ENCODE measurements around the gene C18orf32.
"Not testable (repeated sequence)": the region's sequence is repeated elsewhere in the genome, so short reads cannot be mapped to it uniquely, and the experiment has no call there.

The C18orf32 gene

DNA sequence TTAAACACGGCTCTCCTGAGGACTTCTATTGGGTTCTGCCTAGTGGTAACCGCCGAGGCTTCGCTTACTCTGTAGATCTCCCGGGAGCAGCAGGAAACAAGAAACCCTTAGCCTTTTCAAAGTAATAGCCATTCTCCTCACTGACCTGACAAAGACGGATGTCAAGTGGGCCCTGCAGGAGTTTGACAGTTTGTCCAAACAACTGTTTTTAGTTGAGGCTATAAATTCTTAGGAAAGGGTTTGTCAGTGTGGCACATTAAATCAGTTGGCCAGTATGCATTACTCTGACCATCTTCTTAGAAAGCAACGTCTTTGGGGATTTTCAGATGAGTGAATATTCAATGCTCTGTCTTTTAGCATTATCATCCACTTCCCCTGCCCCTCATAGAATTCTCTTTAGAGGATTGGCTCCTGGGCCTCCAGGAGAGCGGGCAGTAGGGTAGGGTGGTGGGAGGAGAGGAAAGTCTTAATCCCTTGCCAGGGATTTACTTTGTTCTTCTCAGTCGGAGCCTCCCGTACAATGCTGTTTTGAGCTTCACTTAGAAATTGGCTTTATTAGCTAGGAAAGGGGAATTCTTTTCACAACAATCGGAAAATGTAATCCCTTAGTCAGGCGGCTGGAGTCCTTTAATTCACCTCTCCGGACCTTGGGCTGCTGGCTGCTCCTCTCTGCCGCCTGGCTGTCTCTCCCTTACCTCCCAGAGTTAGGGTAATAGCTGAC lies 13.3 kb upstream of the C18orf32 start:
- no peak for DNase-seq

DNA sequence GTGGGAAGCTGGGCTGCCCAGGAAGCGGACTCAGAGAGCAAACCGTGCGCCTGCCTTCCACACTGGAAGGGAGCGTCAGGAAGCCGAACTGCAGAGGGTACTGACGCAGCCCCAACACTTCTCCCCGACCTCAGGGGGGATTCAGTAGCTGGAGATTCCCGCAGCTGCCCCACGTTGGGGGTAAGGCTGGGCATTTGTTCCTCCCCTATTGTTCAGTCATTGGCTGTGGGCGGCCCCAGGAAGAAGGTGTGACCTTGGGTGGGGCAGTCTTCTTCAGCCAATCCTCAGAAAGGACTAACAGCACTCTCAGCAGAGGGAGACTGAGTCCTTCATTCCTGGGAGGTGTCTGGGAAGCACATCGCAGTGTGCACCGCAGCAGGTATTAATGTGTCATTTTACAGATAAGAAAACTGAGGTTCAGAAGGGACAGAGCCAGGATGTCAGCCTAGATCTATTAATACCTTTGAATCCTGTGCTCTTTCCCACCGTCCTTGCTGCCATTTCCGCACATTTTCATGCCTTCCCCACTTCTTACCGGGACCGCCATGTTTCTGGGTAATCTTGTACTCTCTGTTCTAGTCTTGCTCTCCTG lies 12.1 kb upstream of the C18orf32 start:
- no peak for DNase-seq

DNA sequence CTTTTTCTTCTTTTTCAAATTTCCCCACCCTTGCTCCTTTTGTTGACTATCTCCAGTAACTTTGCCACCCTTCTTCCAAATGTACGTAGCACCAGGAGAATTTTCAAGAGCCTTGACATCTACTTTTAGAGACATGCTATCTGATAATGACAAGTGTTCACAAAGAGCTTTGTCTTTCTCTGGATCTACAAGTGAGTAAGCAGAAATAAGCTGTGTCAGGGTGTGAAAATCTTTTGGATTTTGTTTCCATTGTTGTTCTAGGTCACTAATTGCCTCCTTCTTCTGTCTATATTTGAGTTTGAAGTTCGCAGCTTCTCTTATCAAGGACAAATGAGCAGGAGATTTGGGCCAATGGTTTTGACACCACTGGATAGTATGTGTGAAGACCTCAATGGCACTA lies 8.4 kb upstream of the C18orf32 start:
- no peak for DNase-seq

DNA sequence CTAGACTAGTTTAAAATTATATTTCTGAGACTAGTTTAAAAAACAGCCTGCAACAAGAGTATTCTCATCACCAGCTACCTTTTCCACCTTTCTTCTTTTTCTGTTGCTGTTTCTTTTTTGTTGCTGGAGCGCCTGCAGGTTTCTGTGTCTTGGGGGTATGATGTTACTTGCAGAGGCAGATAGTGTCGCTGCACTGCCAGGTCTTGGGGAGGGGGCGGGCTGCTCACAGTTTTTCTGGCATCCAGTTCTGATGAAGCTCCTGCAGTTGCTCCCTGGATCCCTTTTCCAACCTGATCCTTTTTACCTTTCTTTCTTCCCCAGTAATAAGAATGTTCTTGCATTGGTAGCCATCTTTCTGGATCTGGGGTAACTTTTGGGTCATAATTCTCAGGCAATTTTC lies 8.0 kb upstream of the C18orf32 start:
- no peak for DNase-seq

DNA sequence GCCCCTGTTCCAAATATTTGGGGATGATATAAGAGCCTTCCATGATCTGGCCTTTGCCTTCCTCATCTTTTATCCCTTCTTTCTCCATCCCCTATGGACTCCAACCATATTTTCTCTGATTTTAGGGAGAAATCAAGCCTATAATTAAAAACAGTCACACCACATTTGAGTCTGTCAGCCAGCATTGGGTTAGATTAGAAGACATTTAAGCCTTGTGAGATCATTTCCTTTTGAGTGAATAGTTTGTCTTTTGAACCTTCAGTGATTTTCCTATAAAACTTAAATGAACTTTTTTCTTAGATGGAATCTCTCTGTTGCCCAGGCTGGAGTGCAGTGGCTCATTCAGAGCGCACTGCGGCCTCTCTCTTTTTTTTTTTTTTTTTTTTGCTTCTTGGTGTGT lies 7.6 kb upstream of the C18orf32 start:
- no peak for DNase-seq

DNA sequence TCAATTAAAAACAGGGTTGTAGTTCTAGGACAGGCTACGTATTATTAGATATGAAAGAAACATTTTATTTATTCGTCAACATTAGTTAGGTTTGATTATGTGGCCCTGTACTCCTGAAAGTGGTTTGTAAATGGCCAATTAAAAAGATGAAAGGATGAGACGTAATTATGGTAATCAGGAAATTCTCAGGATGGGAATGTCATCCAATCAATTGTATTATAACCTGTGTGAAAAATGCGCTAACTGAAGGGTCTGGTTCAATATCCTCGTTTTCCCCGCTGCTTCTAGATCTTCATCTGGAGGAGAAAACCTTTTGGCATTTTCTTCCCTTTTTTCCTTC lies 5.6 kb upstream of the C18orf32 start:
- no peak for DNase-seq

DNA sequence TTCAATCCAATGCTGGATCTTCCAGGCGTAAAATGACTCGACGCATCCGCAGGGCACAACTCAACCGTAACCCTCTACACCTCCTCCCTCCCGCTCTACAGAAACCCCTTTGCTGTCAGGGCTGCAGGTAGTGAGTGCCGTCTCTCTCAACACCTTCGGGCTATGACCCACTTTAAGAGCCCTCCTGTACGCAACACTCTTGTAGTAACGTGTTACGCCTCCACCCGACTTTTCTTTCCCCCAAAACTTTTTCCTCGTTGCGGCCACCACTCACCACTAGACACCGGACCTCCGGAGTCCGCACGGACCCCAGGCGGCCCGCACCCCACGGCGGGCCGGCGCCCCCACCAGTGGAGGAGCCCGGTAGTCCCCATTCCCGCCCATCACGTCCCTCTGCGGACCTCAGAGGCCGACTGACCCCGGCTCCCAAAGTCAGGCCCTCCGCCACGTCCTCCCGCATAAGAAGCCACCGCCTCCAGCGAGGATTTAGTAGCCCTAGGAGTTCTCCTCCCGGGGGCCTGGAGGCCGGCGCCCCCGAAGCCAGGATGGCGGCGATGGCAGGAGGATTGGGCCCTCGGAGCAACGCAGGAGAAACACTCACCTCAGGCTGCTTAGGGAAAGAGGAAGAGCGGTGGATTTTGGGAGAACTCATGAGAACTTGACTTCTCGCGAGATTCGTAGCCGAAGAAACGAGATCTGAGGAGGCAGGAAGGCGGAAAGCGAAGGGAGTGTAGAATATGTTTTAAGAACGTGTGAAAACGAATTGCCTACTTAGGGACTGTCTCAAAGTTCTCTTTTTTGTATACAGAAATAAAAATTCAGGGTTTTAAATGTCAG lies 5.0 kb upstream of the C18orf32 start, which contains the start of gene RPL17:
Gene RPL17, minus strand, starts transcription at position 609 of the 837 bp plus-strand sequence.
- DNase-seq, result peak; percentile 96

DNA sequence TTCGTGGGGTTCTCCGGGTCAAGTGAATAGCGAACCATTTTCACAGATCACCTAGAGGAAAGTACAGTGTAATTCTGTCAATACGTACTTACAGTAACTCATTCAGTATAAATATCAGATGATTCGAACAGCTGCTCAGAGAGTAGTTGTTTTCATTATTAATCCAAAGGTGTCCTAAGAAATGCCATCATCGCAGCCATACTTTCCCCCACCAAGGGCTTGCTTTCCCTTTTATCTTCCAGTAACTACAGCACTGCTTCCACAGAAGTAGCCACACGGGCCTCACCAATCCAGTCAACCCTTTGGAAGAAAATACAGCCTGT lies 4.5 kb upstream of the C18orf32 start:
- no peak for DNase-seq

DNA sequence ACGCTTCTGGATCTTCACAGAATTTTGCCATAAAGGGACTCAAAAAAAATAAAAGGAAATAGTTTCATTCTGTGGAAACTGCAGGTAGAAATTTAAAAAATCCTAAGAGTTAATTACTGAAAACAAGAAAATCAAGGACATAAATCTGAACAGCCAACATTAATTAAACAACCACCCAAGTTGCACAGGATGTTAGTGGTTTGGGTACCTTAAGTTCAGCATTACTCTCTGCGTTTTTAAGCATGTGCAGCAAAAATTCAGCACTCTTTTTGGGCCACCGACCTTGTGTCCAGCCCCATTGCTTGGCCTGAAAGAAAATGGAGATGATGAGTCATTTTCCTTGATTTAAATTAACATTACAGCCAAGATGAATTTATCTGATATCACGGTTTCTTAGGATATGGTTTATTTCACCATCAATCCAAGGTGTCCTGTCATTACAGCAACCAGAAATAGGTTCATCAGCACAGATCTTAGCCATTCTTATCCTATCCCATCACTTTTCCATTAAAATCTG lies 3.3 kb upstream of the C18orf32 start:
- DNase-seq, result peak; percentile 23

DNA sequence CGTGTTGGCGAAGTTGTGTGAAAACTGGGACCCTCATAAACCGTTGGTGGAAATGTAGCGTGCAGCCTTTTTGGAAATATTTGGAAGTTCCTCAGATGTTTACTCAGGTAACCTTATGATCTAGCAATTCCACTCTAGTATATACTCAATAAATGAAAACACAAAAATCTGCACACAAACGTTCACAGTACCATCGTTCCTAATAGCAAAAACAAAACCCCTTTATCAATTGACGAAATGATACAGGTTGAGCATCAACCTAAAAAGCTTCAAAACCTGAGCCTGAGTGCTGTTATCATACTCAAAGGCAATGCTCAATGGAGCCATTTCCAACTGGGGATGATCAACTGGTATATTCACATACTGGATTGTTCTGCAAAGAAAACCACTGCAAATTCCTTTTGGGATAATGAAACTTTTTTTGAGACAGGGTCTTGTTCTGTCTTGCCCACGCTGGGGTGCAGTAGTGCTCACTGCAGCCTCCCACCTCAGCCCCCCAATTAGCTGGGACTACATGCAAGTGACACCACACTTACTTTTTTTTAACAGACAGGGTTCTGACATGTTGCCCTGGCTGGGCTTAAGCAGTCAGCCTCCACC lies 777 bp upstream of the C18orf32 start:
- no peak for DNase-seq

DNA sequence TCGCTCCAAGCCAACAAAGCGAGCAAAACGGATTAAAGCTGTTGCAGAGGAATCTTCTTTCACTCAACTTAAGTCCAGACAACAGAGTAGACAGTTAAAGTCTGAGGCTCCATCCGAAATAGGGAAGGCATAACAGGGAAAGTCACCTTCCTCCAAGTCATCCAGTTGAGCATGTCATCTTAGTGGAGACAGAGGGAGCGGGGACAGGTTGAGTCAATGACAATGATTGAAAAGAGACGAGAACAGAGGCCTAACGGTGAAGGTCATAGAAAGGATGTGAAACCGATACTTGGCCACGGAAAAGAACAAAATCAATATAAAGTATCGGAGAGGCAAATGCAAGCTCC lies 455 bp downstream of the C18orf32 start:
- DNase-seq, result no peak

DNA sequence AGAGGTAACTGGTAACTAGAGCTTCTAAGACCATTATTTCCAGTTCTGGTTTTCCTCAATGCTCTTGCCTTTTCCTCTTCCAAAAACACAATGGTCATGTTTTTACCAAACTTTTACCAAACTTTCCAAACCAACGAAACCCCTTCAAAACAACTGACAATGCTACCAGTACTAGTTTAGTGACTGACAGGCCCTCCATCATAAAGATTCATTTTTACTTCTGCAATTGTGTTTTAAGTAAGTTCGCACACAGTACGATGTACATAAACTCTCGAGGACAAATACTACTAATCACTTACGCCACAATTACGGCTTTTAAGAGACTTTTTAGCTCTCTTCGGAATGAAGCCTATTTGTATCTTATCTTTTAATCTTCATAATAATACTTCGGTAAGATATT lies 900 bp downstream of the C18orf32 start:
- no peak for DNase-seq

DNA sequence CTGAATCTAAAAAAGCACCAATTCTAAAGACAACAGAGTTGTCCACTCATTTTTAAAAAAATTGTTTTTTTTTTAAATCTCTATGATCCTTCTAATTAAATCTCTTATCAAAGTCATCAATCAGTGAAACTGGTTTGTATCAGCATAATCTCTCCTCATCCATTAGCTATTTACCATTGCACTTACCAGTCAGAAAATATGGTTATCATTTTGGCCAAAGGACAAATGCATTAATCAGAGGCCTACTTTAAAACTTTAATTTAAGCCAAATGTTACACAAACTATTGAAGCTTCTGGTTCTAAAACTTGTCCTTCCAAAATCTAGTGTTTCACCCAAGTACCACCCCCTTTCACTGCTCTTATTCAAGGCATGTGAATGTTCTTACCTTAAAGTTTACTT lies 3.8 kb downstream of the C18orf32 start:
- DNase-seq, result no peak

DNA sequence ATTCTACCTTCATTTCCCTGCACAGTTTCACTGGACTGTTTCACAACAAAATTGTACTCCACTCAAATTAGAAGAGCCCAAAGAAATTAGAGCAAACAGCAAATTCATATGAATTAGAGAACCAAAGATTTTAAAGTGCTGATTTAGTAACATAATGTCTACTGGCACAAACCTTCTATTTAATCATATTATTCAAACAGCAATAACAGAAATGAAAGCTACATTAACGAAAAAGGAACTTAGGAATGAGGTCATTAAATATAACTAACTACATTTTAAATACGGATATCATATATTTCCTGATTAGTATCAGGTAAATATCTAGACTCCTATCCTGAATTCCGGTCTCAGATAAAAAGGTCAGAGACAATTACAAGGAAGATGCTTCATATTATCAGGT lies 5.1 kb downstream of the C18orf32 start:
- no peak for DNase-seq

DNA sequence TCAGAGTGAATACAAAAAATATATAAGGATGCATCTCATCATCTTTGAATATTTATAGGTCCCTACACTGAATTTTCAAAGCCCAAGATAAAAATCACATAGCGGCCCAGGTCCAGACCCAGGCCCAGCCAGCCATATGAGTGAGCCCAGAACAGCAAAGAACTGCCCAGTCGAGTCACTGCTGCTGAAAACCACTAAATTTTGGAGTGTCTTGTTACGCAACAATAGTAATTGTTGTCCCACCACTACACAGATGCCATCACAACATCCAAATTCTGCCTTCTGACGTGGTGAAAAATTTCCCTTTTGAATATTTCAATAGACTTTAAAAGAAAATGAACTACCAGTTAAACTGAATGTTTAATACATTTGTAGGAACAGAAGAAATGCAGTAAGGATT lies 5.7 kb downstream of the C18orf32 start:
- DNase-seq, result no peak

DNA sequence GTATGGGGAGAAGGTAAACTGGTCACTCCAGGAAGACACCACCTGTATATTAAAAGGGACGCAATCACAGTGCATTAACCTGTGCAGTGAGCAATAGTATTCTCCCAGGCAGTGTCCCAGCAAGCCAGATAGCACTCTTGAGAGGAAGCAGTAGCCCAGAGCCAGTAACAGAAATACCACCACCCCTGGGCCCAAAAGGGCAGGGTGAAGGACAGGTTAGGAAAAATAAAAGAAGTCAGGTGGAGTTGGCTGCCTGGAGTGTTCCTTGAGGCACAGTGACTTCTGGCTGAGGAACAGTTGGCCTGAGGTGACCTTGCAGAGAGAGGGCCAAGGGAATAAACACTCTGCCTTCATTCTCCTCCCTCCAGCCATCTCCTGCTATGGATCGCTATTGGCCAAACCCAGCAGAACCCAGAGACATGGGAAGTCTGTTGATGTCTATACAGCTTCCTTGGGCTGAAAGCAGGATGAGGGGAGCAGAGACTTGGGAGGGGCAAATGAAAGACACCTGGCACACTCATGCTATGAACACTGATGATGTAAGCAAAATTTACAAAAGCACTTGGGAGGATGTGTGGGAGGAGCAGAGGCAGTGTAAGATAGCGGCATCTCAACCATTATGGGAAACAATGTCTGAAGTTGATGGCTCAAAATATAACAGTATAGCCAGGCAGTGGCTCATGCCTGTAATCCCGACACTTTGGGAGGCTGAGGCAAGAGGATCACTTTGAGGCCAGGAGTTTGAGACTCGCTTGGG lies 7.5 kb downstream of the C18orf32 start:
- DNase-seq, result no peak

DNA sequence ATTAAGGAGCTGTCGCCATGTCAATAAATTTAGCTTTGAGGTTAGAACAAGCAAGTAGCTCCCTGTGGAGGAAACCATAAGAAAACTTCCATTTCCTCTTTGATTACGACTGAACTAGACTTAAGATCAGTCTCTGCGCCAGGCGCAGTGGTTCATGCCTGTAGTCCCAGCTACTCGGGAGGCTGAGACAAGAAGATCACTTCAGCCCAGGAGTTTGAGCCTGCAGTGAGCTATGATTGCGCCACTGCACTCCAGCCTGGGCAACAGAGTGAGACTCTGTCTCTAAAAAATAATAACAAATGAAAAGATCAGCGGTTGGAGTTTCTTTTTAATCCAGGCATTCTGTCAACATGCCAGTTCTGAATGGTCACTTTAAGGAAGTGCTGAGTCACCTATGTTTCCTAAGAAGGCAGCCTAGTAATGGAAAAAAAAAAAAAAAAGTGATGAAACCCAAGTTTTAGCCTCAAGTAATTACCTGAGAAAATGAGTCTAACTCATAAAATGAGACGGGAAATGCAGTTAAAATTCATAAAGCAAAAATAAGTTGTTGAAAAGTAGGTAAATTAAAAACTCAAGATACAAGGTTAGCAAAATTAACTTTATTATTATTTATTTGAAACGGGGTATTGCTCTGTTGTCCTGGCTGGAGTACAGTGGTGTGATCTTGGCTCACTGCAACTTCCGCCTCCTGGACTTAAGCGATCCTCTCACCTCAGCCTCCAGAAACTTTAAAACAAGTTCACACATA lies 10.2 kb downstream of the C18orf32 start:
- no peak for DNase-seq

DNA sequence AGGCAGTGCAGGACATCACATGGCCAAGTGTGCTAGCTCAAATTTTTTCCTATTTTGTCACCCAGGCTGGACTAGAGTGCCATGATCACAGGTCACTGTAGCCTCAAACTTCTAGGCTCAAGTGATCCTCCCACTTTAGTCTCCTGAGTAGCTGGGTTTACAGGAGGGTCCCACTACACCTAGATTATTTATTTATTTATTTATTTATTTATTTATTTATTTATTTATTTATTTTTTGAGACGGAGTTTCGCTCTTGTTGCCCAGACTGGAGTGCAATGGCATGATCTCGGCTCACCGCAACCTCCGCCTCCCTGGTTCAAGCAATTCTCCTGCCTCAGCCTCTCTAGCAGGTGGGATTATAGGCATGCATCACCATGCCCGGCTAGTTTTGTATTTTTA lies 12.1 kb downstream of the C18orf32 start:
- not testable (repeated sequence) for DNase-seq

DNA sequence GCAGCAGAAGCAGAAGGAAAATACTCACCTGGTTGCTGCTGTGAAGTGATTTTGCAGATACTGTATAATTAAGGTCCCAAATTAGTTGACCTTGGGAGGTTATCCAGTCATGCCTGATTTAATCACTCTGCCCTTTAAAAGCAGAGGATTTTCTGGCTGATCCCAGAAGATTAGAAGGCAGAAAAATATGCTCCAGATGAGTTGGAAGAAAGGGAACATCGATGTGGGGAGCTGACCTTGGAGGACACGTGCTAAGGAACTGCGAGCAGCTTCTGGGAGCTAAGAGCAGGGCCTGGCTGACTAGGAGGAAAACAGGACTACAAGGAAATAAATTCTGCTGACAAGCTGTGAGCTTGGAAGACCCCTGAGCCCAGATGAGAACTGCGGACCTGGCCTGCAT lies 13.3 kb downstream of the C18orf32 start:
- no peak for DNase-seq

DNA sequence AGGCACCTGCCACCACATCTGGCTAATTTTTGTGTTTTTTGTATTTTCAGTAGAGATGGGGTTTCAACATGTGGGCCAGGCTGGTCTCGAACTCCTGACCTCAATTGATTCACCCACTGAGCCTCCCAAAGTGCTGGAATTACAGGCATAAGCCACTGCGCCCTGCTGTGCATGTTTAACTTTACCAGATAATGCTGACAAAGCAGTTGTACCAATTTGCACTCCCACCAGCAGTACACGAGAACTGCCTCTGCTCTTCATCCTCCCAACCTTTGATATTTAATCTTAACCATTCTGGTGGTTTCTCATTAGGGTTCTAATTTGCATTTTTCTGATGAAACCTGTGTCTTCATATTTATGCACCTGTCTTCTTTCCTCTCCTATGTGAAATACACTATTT lies 14.6 kb downstream of the C18orf32 start:
- DNase-seq, result no peak

DNA sequence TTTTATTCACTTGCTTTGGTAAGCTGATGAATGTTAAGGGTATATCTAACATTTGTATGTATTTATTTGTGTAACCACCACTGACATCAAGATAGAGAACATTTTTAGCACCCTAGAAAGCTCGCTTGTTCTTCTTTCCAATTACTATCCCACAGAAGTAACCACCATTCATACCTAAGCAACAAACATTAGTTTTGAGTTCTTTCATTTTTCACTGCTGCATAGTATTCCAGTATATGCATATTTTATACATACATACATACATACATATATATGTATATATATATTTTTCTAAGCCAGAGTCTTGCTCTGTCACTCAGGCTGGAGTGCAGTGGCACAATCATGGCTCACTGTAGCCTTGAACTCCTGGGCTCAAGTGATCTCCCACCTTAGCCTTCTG lies 15.5 kb downstream of the C18orf32 start:
- no peak for DNase-seq

DNA sequence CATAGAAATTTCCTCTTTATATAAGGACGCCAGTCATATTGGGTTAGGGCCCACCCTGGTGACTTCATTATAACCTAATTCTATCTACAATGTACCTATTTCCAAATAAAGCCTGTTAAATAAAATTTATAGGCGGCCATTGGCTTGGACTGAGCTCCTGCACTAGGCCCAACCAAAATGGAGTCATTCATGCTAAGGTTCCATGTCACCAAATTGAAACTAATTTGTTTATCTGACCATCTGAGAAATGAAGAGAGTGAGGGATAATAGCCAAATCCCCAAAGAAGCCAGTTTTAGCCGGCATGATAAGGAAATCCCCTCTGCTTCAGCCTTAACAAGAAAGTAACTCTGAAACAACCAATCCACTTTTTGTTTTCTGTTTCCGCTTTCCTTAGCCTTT lies 19.4 kb downstream of the C18orf32 start:
- DNase-seq, result no peak

Measured in CD4-positive, alpha-beta T cell treated with Interleukin-10 for 1 hour (primary cell).